GM21390 (cell line): Measurements from ENCODE around the gene SLC25A48.

Source experiments
- ATAC-seq: cut with Tn5 transposase; IDR thresholded peaks from one replicate; pipeline ENCODE4 v1.9.1; 2021; ENCODE audit not compliant: unreplicated experiment

SLC25A48 gene

GRCh38 chr5:135879591-135879990 is 45.1 kb downstream of the SLC25A48 start:
- ATAC-seq, result no peak

- ATAC-seq, result no peak
Measured at GRCh38 chr5:135880278-135880677, 45.8 kb downstream of the SLC25A48 start.

GRCh38 chr5:135880801-135881200 is 46.3 kb downstream of the SLC25A48 start:
- ATAC-seq, result no peak

GRCh38 chr5:135881244-135881643 is 46.8 kb downstream of the SLC25A48 start:
- ATAC-seq, result no peak

GRCh38 chr5:135881819-135882218 is 47.4 kb downstream of the SLC25A48 start:
- ATAC-seq, result no peak

GRCh38 chr5:135883026-135883425 is 48.6 kb downstream of the SLC25A48 start:
- no peak for ATAC-seq

- no peak for ATAC-seq
Measured at GRCh38 chr5:135883441-135883840, 49.0 kb downstream of the SLC25A48 start.

GRCh38 chr5:135885031-135885430 is 50.6 kb downstream of the SLC25A48 start:
- ATAC-seq, result no peak

GRCh38 chr5:135886136-135886535 is 51.7 kb downstream of the SLC25A48 start:
- no peak for ATAC-seq

- ATAC-seq, result peak; percentile 91
Measured at GRCh38 chr5:135887447-135887864, 53.0 kb downstream of the SLC25A48 start.

- no peak for ATAC-seq
Measured at GRCh38 chr5:135887881-135888614, 53.6 kb downstream of the SLC25A48 start.

GRCh38 chr5:135890296-135890695 is 55.8 kb downstream of the SLC25A48 start:
- ATAC-seq, result no peak

- peak; percentile 58 for ATAC-seq
Measured at GRCh38 chr5:135890867-135891266, 56.4 kb downstream of the SLC25A48 start.

GRCh38 chr5:135891268-135891667 is 56.8 kb downstream of the SLC25A48 start:
- ATAC-seq, result no peak

- no peak for ATAC-seq
Measured at GRCh38 chr5:135891791-135892190, 57.3 kb downstream of the SLC25A48 start.

GRCh38 chr5:135894276-135894675 is 59.8 kb downstream of the SLC25A48 start:
- ATAC-seq, result no peak

- ATAC-seq, result no peak
Measured at GRCh38 chr5:135894789-135895188, 60.3 kb downstream of the SLC25A48 start.

- ATAC-seq, result no peak
Measured at GRCh38 chr5:135895474-135896006, 61.1 kb downstream of the SLC25A48 start, which contains the start of gene IL9. Gene IL9, minus strand, starts transcription at chr5:135895841. Its CDS starts 25 bp downstream, at chr5:135895816.

GRCh38 chr5:135898651-135899050 is 64.2 kb downstream of the SLC25A48 start:
- no peak for ATAC-seq

- ATAC-seq, result no peak
Measured at GRCh38 chr5:135900276-135900675, 65.8 kb downstream of the SLC25A48 start.

- ATAC-seq, result no peak
Measured at GRCh38 chr5:135901633-135902032, 67.2 kb downstream of the SLC25A48 start.

- no peak for ATAC-seq
Measured at GRCh38 chr5:135905144-135905543, 70.7 kb downstream of the SLC25A48 start.
